CD4-positive, alpha-beta T cell (primary cell): ENCODE data around the gene NDRG4. TPM values are rescaled to one million over a fixed set of nuclear protein-coding genes. Genes with fewer than 3 reads are reported as not detected.
A peak's percentile ranks its signal among the peaks of the same experiment; 100 is the strongest.

ENCODE experiments used
- ATAC-seq: fragments of 200-7000 bp; cut with Tn5 transposase; one replicate; pipeline ENCODE4 v1.10.0; 2022; ENCODE audit warnings: mild to moderate bottlenecking; ENCODE audit not compliant: poor library complexity
- CTCF ChIA-PET: fragments of 350-600 bp; sonication (Branson Sonifier 250); formaldehyde crosslinking; loops from one replicate; lab custom pipeline; 2021; ENCODE audit warnings: antibody characterized with exemption, inconsistent platforms; lab: Charles Lee
- POLR2A ChIA-PET: fragments of 350-600 bp; sonication (Branson Sonifier 250); formaldehyde crosslinking; loops from one replicate; lab custom pipeline; 2021; ENCODE audit warnings: antibody characterized with exemption, inconsistent platforms; lab: Charles Lee
- DNase-seq, 14 experiments: peaks; one replicate each; pipeline ENCODE4 v3.0.0-alpha.2; 2013 to 2020; ENCODE audit warnings: mixed read lengths in 2 of 14
- H3K27ac ChIP-seq, 2 donors: one replicate each; pipeline versions ENCODE4 v1.5.1 to v1.7.0; 2013; ENCODE audit warnings: low read length in 2 of 2, low read depth in 1 of 2, mild to moderate bottlenecking in 1 of 2
- H3K27me3 ChIP-seq, 2 experiments: 1 replicate in 1 of 2; 2 replicates in 1 of 2; pipeline versions ENCODE4 v1.6.1 to v1.7.0; 2013; ENCODE audit warnings: low read length in 2 of 2, control low read depth in 1 of 2, mild to moderate bottlenecking in 1 of 2, moderate library complexity in 1 of 2; ENCODE audit not compliant: insufficient read depth in 2 of 2, control insufficient read depth in 1 of 2
- H3K36me3 ChIP-seq: one replicate; pipeline ENCODE4 v1.6.1; 2013; ENCODE audit warnings: low read length, control low read depth; ENCODE audit not compliant: insufficient read depth
- H3K4me1 ChIP-seq: one replicate; pipeline ENCODE4 v1.6.1; 2013; ENCODE audit warnings: low read length, control low read depth; ENCODE audit not compliant: insufficient read depth
- H3K4me3 ChIP-seq: one replicate; pipeline ENCODE4 v1.5.1; 2013; ENCODE audit warnings: mild to moderate bottlenecking, low read length, moderate library complexity
- H3K9me3 ChIP-seq, 2 experiments: 1 replicate in 1 of 2; 2 replicates in 1 of 2; pipeline versions ENCODE4 v1.6.1 to v1.7.0; 2013; ENCODE audit warnings: low read length in 2 of 2, mild to moderate bottlenecking in 2 of 2, control low read depth in 1 of 2, moderate library complexity in 1 of 2; ENCODE audit not compliant: control insufficient read depth in 1 of 2, insufficient read depth in 1 of 2
- H3K27ac Mint-ChIP-seq: one replicate; pipeline ENCODE4 v1.8.0; 2020; ENCODE audit warnings: mixed read lengths
- H3K27me3 Mint-ChIP-seq: one replicate; pipeline ENCODE4 v1.8.0; 2021; ENCODE audit warnings: mixed read lengths
- H3K36me3 Mint-ChIP-seq: one replicate; pipeline ENCODE4 v1.8.0; 2021; ENCODE audit warnings: low read depth, mixed read lengths
- H3K4me1 Mint-ChIP-seq: one replicate; pipeline ENCODE4 v1.8.0; 2021; ENCODE audit warnings: low read depth, mixed read lengths
- H3K4me3 Mint-ChIP-seq: one replicate; pipeline ENCODE4 v1.8.0; 2020; ENCODE audit warnings: mild to moderate bottlenecking, mixed read lengths
- H3K9me3 Mint-ChIP-seq: one replicate; pipeline ENCODE4 v1.8.0; 2020; ENCODE audit warnings: mixed read lengths
- CTCF ChIP-seq: fragments of 200-600 bp; IDR thresholded peaks from one replicate; pipeline ENCODE4 v1.8.0; 2022; ENCODE audit warnings: antibody characterized with exemption, mild to moderate bottlenecking
- intact Hi-C, 2 experiments: fragments of 100-400 bp; cut with DNase I in 1 of 2; cut with micrococcal nuclease in 1 of 2; formaldehyde crosslinking; loops; one replicate each; pipeline versions ENCODE4 v1.15.1 to v1.9.0; 2023 to 2025; cut with DNase I, micrococcal nuclease
- total RNA-seq, 174 experiments: library from RNA in 2 of 174; stranded (reverse) in 2 of 174; gene quantifications; one replicate each; pipeline ENCODE4 v1.2.3 and lab custom pipeline; 2021 to 2026

NDRG4 gene
- total RNA-seq, 2 experiments from 2014 or later: 2.8 to 3.2 TPM

- H3K36me3 ChIP-seq: no peaks in the 10 kb centered on the region
- Mint-ChIP-seq H3K36me3 (no peaks in the 10 kb centered on the region), H3K4me3 (no peak overlapping the region), H3K4me1 (peaks cover 6% of the 10 kb centered on the region), H3K27me3 (no peaks in the 10 kb centered on the region), H3K9me3 (no peaks in the 10 kb centered on the region), H3K27ac (no peak overlapping the region)
- intact Hi-C loops: loop anchor here in 1 of 2 experiments (5.0 kb wide), 2 partner anchors 117 to 153 kb away; partner anchors contain the start of gene GINS3
- peaks cover 6% of the 10 kb centered on the region for H3K4me1 ChIP-seq
- no peak overlapping the region for H3K27ac ChIP-seq
- no peak for ATAC-seq
- DNase-seq: peak in 1 of 14 experiments; percentile 27
- no peaks in the 10 kb centered on the region for H3K27me3 ChIP-seq
- no peak for TF ChIP-seq CTCF
- H3K9me3 ChIP-seq: no peaks in the 10 kb centered on the region
- ChIA-PET CTCF (no interaction called here), POLR2A (interaction anchor here (1.2 kb wide), 1 partner anchor 8 kb away, joined by 4 read pairs; no protein-coding TSS in a partner anchor)
- no peak overlapping the region for H3K4me3 ChIP-seq
Observed at GRCh38 chr16:58509256-58510096, 9.5 kb downstream of the NDRG4 start.

GRCh38 chr16:58510097-58510775, 10.3 kb downstream of the NDRG4 start:
- intact Hi-C loops: loop anchor here in 1 of 2 experiments (5.0 kb wide), 2 partner anchors 118 to 152 kb away; partner anchors contain the start of gene GINS3
- ChIA-PET CTCF (no interaction called here), POLR2A (interaction anchor here (1.2 kb wide), 1 partner anchor 9 kb away, joined by 4 read pairs; no protein-coding TSS in a partner anchor)
- no peaks in the 10 kb centered on the region for H3K9me3 ChIP-seq
- H3K4me3 Mint-ChIP-seq: peak overlapping the region; percentile 2
- no peaks in the 10 kb centered on the region for H3K27me3 ChIP-seq
- no peak overlapping the region for H3K27ac Mint-ChIP-seq
- no peak for ATAC-seq
- H3K9me3 Mint-ChIP-seq: no peaks in the 10 kb centered on the region
- no peaks in the 10 kb centered on the region for H3K27me3 Mint-ChIP-seq
- peaks cover 6% of the 10 kb centered on the region for H3K36me3 Mint-ChIP-seq
- H3K4me1 Mint-ChIP-seq: peaks cover 13% of the 10 kb centered on the region
- H3K4me3 ChIP-seq: no peak overlapping the region
- H3K27ac ChIP-seq: no peak overlapping the region
- H3K36me3 ChIP-seq: no peaks in the 10 kb centered on the region
- no peak for TF ChIP-seq CTCF
- DNase-seq: peak in 2 of 14 experiments; percentile 17 to 27
- H3K4me1 ChIP-seq: peaks cover 11% of the 10 kb centered on the region

GRCh38 chr16:58510776-58511628, 11.1 kb downstream of the NDRG4 start:
- ATAC-seq: no peak
- H3K9me3 Mint-ChIP-seq: no peaks in the 10 kb centered on the region
- TF ChIP-seq CTCF: no peak
- DNase-seq: peak in 1 of 14 experiments; percentile 24
- H3K4me3 ChIP-seq: no peak overlapping the region
- H3K4me1 Mint-ChIP-seq: peaks cover 14% of the 10 kb centered on the region
- no peaks in the 10 kb centered on the region for H3K27me3 Mint-ChIP-seq
- H3K4me1 ChIP-seq: peaks cover 12% of the 10 kb centered on the region
- peaks cover 6% of the 10 kb centered on the region for H3K36me3 Mint-ChIP-seq
- ChIA-PET POLR2A (interaction anchor here (0.7 to 1.8 kb wide), 2 partner anchors 57 to 245 kb away, joined by 3 to 9 read pairs; no protein-coding TSS in a partner anchor), CTCF (interaction anchor here (1.1 to 2.0 kb wide), 3 partner anchors 36 to 245 kb away, joined by 3 to 28 read pairs (median 5); partner anchors contain the start of gene GINS3)
- H3K36me3 ChIP-seq: no peaks in the 10 kb centered on the region
- no peaks in the 10 kb centered on the region for H3K27me3 ChIP-seq
- H3K27ac ChIP-seq: no peak overlapping the region
- H3K4me3 Mint-ChIP-seq: peak overlapping the region; percentile 2
- no peaks in the 10 kb centered on the region for H3K9me3 ChIP-seq
- no peak overlapping the region for H3K27ac Mint-ChIP-seq
- intact Hi-C loops: loop anchor here in 1 of 2 experiments (5.0 kb wide), 2 partner anchors 119 to 151 kb away; partner anchors contain the start of gene GINS3
